ENCODE results near the gene SPAG16.
"Not testable (repeated sequence)": the region's sequence is repeated elsewhere in the genome, so short reads cannot be mapped to it uniquely, and the experiment has no call there.

The SPAG16 gene

DNA sequence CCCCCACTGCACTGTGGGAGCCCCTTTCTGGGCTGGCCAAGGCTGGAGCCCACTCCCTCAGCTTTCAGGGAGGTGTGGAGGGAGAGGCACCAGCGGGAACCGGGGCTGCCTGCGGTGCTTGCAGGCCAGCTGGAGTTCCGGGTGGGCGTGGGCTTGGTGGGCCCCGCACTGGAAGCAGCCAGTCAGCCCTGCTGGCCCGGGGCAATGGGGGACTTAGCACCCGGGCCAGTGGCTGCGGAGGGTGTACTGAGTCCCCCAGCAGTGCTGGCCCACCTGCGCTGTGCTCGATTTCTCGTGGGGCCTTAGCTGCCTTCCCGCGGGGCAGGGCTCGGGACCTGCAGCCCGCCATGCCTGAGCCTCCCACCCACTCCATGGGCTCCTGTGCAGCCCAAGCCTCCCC lies 434.1 kb downstream of the SPAG16 start:
- not testable (repeated sequence) for DNase-seq

DNA sequence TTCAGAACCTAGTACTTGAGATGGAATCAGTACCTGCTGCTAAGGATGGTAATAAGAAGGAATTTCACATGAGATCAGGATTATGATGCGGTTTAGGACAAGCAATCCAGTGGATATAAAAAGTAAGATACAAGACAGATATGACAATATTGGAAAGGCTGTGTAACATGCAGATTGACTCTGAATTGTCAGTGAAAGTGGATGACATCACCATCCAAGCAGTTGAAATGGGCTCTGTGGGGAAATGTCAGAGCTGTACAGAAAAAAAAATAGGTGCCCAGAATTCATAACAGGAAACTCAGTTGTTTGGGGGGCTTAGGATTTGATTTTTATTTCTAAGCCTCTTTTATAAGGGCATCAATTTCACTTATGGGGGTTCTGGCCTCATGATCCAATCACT lies 438.3 kb downstream of the SPAG16 start:
- DNase-seq = no peak

DNA sequence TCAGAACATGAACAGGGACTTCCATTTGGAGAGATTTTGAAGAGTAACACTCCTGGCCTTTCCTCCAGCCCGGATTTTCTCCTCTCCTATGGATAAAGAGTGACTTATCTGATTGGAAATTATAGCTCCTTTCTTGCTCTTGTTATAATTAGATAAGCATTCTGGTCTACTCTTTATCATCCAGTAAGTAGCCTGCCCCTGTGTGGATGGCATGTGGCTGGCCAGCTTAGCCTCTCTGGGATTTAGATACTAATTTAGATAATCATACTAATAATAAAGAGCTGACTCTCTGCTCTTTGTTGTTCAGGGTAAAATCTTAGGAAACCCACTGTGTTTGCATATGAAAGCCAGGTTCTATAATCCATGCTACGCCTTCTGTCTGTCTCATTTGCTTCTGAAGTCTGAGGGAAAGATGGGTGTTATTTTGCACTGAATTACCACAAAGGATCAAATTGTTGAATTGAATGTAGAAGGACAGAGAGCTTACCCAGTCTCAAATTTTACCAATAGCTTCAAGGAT lies 438.8 kb downstream of the SPAG16 start:
- no peak for DNase-seq

- no peak for DNase-seq
Observed at GRCh38 chr2:213723707-213724106, 439.4 kb downstream of the SPAG16 start.

GRCh38 chr2:213726101-213726500 lies 441.8 kb downstream of the SPAG16 start:
- no peak for DNase-seq

- DNase-seq = no peak
Observed at GRCh38 chr2:213733893-213734292, 449.6 kb downstream of the SPAG16 start.

GRCh38 chr2:213740453-213740852 lies 456.2 kb downstream of the SPAG16 start:
- DNase-seq = no peak

DNA sequence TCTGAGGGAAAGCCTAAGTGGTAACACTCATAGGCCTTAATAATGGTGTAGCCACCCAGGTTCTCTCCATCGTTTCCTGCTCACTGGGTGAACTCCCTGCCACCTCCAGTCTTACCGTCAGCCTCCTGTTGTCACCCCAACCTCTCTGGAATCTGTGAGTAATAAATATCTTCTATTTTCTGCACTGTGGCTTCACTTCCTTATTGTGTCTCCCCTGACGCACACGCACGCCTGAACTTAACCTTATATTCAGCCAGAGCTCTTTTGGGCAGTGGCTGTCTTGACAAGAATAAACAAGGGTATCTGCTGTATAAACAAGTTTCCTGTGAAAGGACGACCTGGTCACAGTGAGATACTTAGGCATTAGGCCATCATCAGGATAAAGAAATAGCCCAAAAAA lies 467.2 kb downstream of the SPAG16 start:
- DNase-seq = no peak

DNA sequence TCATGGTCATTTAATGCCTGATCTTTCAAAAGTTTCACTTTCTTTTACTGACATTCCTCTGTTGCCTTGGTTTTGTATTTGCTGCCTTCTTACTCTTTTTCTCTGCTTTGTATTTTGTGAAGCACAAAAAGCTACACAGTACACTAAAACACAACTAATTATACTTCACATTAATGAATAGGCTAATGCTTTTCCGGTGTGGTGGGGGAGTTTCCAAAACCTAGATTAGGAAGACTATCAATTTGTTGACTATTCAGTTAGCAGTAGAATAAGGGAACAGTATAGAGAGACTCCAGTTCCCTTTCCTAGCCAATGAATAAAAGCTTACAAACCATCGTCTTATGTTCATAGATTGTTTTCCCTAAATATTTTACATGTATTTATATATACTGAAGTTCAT lies 468.3 kb downstream of the SPAG16 start:
- no peak for DNase-seq

- DNase-seq = no peak
Observed at GRCh38 chr2:213757525-213757924, 473.3 kb downstream of the SPAG16 start.

- no peak for DNase-seq
Observed at GRCh38 chr2:213763354-213763753, 479.1 kb downstream of the SPAG16 start.

- DNase-seq = no peak
Observed at GRCh38 chr2:213763963-213764362, 479.7 kb downstream of the SPAG16 start.

- no peak for DNase-seq
Observed at GRCh38 chr2:213764849-213765248, 480.6 kb downstream of the SPAG16 start.

DNA sequence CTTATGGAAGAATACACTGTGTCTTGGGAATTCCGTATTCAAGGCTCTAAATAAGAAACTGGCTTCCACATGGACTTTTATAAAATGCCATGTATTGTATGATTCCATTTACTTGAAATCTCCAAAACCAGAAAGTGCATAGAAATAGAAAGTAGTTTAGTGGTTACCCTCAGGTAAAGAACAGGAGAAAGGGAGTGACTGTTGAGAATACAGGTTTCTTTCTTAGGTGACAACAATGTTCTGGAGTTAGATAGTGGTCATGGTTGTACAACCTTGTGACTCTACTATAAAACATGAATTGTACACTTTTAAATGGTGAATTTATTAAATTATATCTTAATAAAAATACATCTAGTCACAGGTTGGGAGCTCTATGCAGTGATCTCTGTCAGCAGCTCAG lies 481.8 kb downstream of the SPAG16 start:
- DNase-seq = no peak

DNA sequence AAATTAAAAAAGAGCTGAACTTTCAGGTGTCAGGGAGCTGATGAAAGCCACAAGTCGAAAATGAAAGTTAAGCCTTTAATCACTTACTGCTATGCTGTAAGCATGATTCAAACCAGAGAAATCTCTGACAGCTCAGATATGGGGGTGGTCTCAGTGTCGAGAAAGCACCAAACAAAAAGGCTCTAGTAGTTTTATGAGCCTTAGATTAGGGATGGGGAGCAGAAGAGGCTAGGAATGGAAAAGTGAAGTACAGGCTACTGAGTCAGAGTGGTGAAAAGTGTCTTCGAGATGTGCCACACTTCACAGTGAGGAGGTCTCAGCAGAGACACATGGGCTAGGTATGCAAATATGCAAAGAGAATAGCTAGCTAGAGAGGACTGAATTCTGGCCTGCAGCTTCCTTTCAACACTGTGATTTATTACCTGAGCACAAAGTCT lies 482.2 kb downstream of the SPAG16 start:
- DNase-seq = no peak

DNA sequence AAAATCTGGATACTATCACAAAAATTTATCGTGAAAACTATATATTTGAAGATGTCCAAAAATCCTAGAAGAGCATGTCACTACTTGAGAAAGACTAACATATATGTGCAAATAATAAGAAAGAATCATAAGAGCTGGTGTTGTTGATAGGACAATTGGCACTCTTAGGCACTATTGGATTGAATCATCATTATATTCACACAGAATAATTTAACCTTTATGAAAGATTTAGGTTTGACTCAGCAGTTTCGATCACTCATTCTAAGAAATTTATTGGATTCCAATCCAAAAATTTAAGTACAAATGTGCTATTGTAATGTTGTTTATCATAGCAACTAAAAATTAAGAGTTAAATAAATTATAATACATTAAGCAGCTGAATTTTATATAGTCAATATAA lies 503.6 kb downstream of the SPAG16 start:
- no peak for DNase-seq

DNA sequence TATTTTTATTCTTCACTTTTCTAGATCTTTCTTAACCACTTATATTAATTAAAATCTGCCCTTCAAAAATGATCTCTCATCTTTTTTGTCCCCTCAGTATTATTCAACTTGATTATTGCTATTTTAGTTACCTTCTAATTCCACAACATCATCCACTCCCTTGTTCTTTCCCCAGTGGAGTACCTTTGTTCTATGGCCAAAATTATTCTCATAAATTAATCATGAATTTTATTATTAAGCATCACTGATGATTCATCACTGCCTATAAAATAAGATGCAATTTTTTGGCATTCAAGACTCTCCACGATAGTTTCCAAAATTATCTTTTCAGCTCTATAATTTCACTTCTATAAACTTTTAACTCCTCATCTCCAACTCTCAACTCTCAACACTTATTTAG lies 505.7 kb downstream of the SPAG16 start:
- no peak for DNase-seq

- DNase-seq = no peak
Observed at GRCh38 chr2:213792045-213792444, 507.8 kb downstream of the SPAG16 start.

GRCh38 chr2:213806125-213806726 lies 522.0 kb downstream of the SPAG16 start:
- no peak for DNase-seq

GRCh38 chr2:213816583-213816982 lies 532.3 kb downstream of the SPAG16 start:
- DNase-seq = no peak

GRCh38 chr2:213818436-213818835 lies 534.2 kb downstream of the SPAG16 start:
- no peak for DNase-seq

- no peak for DNase-seq
Observed at GRCh38 chr2:213834331-213834730, 550.1 kb downstream of the SPAG16 start.

GRCh38 chr2:213834746-213835145 lies 550.5 kb downstream of the SPAG16 start:
- no peak for DNase-seq

DNA sequence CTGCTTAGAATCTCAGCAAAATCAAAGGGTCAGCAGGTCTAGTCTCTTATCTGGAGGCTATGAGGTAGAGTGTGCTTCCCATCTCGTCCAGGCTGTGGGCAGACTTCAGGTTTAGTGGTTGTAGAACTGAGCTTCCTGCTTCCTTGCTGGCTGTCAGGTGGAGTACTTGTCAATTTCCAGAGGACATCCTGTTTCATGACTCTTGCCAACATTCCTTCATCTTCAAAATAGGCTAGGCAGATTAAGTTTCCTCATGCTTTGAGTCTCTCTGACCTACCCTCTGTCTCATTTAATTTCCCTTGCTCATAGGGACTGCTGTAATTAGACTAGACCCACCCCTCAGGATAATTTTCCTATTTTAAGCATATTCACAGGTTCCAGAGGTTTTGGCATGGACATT lies 562.6 kb downstream of the SPAG16 start:
- no peak for DNase-seq

GRCh38 chr2:213847316-213847715 lies 563.1 kb downstream of the SPAG16 start:
- no peak for DNase-seq
